Astrocyte of the spinal cord (primary cell): Measurements from ENCODE around the gene SH3YL1.

ENCODE experiments used
- DNase-seq: peaks from one replicate; pipeline ENCODE4 v3.0.0; 2011; ENCODE audit warnings: low read depth, low spot score
- H3K4me3 ChIP-seq: 2 replicates; pipeline ENCODE4 v1.5.1; 2011; ENCODE audit warnings: low read depth, mild to moderate bottlenecking, low read length, moderate library complexity
- in situ Hi-C: cut with HindIII; loops from 2 replicates; pipeline ENCODE4 v1.10.0; 2017; ENCODE audit warnings: low sequenced_read_pairs
- TF ChIP-seq, protein P1 (sequence below): IDR thresholded peaks from 2 replicates; pipeline ENCODE4 v1.5.1; 2012; ENCODE audit warnings: low read depth, mild to moderate bottlenecking, low read length, inconsistent platforms

Gene SH3YL1

DNA sequence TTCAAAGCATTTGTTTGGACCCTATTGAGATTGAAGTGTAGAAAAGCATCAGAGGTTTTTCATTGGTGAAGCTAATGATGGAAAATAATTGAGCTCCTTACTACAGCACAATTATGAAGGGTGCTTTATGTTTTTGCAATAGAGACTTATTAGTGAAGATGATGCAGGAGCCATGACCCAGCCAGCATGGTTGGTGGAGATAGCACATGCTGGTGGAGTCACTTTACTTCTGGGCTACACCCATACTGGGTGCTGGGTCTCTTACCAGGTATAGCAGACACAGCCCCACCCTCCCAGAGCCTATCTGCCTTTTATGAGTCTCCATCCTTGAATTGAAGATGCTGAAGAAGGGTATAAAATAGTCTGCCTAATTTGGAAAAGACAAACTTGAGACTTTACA lies 4.5 kb upstream of the SH3YL1 start:
- in situ Hi-C loops: no loop called here
- H3K4me3 ChIP-seq: no peak overlapping the region
- TF ChIP-seq, protein P1, sequence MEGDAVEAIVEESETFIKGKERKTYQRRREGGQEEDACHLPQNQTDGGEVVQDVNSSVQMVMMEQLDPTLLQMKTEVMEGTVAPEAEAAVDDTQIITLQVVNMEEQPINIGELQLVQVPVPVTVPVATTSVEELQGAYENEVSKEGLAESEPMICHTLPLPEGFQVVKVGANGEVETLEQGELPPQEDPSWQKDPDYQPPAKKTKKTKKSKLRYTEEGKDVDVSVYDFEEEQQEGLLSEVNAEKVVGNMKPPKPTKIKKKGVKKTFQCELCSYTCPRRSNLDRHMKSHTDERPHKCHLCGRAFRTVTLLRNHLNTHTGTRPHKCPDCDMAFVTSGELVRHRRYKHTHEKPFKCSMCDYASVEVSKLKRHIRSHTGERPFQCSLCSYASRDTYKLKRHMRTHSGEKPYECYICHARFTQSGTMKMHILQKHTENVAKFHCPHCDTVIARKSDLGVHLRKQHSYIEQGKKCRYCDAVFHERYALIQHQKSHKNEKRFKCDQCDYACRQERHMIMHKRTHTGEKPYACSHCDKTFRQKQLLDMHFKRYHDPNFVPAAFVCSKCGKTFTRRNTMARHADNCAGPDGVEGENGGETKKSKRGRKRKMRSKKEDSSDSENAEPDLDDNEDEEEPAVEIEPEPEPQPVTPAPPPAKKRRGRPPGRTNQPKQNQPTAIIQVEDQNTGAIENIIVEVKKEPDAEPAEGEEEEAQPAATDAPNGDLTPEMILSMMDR: no peak
- DNase-seq: no peak

DNA sequence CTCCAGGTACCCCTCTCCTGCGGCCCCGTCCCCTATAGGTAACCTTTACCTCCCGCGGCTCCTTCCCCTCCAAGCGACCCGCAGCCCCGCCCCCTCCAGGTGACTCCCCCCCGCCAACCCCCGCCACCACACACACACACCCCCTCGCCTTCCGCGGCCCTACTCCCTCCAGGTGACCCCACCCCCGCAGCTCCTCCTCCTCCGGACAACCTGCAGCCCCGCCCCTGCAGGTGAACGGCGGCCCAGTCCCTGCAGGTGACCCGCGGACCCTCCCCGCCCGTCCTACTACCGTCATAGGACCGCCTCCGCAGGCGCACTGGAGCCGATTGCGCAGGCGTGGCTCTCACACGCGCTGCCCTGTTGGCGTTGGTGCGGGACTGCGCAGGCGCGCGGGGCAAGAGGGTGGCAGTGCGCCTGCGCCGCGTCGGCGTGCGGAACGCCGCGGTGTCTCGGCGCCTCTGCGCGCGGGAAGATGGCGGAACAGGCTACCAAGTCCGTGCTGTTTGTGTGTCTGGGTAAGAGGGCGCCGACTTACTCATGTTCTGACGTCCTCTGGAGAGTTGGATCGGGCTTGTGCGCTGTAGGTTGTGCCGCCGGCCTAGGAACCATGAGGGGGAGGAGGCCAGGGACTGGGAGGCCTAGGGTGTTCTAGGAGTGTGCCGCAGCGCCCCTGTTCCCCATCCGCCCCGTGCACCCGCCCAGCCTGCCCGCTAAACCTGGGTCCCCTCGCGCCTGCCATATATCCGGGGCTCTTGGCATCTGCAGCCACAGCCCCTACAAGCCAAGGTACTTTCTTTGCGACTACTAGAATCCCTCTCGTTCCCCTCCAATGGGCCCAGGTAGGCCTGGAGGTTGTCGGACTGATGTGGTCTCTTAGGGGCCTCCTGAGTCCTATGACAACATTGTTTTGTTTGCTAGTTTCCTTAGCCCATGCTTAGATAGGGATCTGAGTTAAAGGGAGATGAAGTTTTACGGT lies 949 bp upstream of the SH3YL1 start, which contains the start of gene ACP1:
Gene ACP1, plus strand, starts transcription at position 455 of the 976 bp plus-strand sequence. Its CDS starts 18 bp downstream, at position 473.
- DNase-seq: peak; percentile 94
- in situ Hi-C loops: no loop called here
- TF ChIP-seq, protein P1: peak; percentile 6
- peak within 1 kb of the TSS; percentile 95 for H3K4me3 ChIP-seq

DNA sequence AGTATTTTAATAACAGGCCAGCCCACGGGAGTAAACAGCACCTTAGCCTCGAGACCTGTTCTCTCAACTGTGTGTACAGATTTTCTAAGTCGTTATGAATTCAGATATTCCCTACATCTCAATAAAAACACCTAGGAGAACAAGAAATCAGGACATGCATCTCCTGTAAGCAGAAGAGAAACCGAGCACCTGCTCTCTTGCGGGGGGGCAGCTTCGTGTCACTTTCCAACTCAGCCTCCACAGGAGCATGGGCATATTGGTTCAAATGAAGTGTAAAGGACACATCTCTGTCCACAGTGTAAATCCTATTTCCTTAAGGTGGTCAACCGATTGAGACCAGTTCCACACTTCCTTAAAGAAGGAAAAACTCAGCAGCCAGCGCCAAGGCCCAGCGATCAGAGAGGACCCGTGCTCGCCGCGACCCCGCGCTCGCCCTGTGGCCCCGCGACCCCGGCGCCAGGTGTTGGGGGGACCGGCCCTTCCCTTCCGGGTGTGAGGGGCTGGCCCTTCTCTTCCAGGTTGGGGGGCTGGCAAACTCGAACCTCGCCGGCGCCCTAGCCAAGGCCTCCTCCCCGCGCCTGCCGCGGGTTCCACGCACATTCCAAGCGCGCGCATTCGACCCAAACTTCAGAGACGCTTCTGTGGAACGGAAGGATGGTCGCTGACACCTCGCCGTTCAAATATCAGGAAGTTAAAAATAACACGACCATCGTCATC lies 652 bp downstream of the SH3YL1 start:
- peak overlapping the region; percentile 95 for H3K4me3 ChIP-seq
- TF ChIP-seq, protein P1: no peak
- in situ Hi-C loops: no loop called here
- no peak for DNase-seq

DNA sequence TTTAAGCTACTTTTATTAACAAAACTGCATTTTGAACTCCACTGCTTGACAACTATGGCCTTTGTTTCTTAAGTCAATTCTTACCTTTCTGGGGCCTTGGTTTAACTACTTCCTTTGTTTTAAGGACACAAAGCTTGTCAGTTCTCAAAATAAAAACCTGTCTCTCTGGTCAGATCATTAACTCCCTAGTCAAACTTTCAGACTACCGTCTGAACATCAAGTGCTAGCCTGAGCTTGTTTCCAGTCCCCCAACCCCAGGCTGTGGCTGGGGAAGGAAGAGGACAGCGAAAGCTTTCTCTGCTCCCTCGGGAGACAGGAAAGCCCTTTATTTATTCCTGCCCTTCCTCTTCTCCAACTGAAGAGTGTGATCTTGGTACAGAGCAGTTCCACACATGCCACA lies 1.7 kb downstream of the SH3YL1 start:
- in situ Hi-C loops: no loop called here
- TF ChIP-seq, protein P1: no peak
- H3K4me3 ChIP-seq: no peak overlapping the region
- no peak for DNase-seq

DNA sequence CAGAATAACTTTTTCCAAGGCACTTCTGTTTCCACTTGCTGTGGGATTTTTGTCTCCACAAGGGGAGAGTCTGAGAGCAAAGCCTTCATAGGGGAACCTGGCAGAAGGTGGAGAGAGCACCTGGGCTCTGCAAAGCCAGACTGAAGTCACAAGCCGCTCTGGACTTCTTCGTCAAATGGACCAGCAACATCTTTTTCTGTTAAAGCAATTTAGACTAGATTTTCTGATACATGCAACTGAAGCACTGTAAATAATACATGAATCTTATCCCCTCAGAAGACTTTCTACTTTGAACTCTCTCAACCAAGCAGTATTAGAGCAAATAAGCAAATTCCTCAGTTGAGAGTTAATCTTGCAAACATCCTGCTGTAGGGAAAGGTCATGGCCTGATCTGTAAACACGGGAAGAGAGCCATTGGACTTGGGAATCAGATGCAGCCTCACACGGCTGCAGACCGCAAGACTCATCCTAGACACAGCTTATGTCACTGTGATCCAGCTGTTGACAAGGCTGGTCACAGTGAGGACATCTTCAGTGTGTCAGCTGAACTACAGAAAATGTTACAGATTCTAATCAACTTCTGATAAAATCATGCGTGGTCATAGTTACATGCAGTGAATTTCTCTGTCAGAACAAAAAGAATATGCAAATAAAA lies 3.2 kb downstream of the SH3YL1 start:
- in situ Hi-C loops: no loop called here
- no peak for DNase-seq
- no peak overlapping the region for H3K4me3 ChIP-seq
- TF ChIP-seq, protein P1: no peak

DNA sequence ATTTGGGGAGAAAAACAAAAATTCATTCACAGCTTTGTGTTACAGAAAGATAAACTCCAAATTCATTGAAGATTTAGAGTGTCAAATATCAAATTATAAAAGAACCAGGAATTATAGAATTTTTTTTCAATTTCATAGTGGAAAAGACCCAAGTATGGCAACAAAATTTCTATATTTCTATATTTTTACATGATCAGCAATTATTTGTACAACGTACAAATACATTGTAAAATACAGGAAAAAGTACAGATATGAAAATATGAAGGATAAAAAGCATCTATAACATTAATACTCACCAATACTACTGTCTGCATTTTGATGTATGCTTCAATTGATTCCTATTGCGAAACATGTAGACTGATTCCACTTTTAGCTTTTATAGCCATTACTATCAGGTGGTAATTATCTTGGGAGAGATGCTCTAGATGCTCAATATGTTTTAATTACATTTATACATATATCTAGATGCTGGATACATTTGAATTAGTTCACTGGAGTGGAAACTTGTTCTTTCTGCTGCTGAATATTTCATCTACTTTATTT lies 4.0 kb downstream of the SH3YL1 start:
- H3K4me3 ChIP-seq: no peak overlapping the region
- in situ Hi-C loops: no loop called here
- TF ChIP-seq, protein P1: no peak
- DNase-seq: no peak
